Kidney capillary endothelial cell (primary cell): ENCODE data around the gene MCM10.
"Not testable (repeated sequence)": the region's sequence is repeated elsewhere in the genome, so short reads cannot be mapped to it uniquely, and the experiment has no call there.

Experiments
- DNase-seq: peaks from one replicate; pipeline ENCODE4 v3.0.0-alpha.2; 2018; ENCODE audit warnings: low spot score

MCM10 gene

DNA sequence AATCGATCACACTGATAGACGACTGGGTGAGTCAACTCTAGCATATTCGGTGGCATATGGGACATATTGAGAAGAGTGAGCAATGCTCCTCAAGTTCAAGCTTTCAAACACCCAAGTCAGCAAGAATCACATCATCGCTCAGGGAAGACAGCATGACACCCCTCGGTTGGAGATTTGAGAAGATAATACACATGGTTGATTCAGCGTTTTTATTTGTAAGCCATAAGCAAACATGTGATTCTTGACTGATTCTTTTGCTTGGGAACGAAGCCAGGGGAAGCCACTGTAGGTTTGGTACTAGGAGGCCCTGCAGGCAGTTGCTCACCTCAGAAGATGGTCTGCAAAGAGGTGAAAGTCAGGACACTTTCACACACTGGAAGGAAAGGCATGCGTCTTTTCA lies 60.2 kb downstream of the MCM10 start:
- no peak for DNase-seq

DNA sequence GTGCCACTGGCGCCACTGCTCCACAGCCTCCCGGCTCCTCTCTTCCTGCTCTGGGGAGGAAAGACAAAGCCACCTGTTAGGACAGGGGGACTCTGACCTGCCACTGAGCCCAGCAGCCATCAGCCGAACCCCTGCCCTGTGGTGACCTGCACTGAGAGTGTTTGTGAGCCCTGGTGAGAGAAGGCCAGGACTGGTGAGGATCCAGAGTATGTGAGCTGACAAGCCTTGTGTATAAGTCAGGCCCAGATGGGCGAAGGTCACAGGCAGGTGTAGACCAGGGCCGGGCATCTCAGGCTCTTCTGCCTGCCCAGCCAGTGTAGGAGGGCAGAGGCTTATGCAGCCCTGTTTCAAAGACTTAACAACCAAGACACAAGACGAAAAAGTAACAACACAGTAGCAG lies 60.8 kb downstream of the MCM10 start:
- no peak for DNase-seq

GRCh38 chr10:13222566-13222965 lies 61.2 kb downstream of the MCM10 start:
- DNase-seq, result no peak

DNA sequence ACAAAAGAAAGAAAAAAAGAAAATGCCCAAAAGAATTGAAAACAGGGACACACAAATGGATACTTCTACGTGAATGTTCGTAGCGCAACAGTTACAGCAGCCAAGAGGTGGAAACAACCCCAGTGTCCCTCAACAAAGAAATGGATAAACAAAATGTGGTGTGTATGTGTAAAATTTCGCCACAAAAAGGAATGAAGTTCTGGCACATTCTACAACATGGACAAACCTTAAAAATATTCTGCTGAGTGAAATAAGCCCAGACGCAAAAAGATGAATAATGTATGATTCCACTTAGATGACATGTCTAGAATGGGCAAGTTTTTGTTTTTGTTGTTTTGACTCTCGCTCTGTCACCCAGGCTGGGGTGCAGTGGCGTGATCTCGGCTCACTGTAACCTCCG lies 61.9 kb downstream of the MCM10 start:
- DNase-seq, result no peak

- DNase-seq, result no peak
Measured at GRCh38 chr10:13224210-13224995, 63.0 kb downstream of the MCM10 start.

- DNase-seq, result no peak
Measured at GRCh38 chr10:13225601-13226000, 64.2 kb downstream of the MCM10 start.

GRCh38 chr10:13227031-13227430 lies 65.7 kb downstream of the MCM10 start:
- DNase-seq, result no peak

DNA sequence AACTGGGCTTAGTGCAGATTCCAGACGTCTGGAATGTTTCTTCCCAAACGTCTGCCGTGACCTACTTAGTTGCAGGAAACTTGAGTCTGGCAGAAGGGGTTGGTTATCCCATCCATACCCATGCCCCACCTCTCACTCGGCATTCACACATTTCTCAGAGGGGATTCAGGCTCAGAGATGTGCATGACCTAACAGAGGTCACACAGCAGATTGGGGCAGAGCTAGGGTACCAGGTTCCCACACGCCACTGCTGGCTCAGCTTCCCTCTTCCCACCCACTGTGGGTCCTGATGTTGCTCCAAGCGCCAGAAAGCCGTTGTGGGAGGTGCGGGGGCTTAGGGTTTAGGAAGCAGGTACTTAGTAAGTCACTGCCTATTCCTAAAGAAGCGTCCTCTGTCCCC lies 69.8 kb downstream of the MCM10 start:
- no peak for DNase-seq

DNA sequence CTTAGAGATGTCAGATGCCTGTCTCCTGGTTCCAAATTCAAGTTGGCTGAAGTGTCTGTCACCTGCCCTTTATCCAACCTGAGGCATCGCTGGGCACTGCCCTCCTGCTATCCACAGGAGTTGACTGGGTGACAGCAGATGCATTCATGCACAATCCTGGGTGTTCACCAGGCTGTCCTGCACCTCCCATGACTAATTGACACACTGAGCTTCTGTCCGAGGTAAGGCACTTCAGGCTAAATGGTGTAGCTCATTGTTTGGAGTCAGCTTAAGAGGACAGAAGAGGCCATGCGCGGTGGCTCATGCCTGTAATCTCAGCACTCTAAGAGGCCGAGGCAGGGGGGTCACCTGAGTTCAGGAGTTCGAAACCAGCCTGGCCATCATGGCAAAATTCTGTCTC lies 70.5 kb downstream of the MCM10 start:
- no peak for DNase-seq

DNA sequence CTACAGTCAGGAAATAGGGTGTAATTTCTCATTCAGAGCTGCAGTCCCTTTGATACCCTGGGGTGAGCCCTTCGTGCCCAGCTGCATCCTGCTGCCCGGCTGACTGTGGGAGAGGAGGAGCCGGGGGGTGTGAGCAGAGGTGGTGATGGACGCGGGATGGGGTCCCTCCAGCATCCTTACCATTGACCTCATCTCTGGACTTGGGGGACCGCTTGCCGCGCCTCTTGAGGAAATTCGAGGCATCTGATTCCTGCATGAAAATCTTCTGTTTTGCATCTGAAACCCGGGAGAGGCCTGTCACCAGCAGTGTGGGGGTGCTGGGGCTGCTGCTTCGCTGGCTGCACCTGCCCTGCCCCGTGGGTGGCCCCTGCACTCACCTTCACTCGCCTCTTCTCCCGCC lies 72.0 kb downstream of the MCM10 start:
- no peak for DNase-seq

- no peak for DNase-seq
Measured at GRCh38 chr10:13234172-13234571, 72.8 kb downstream of the MCM10 start, which contains the start of gene UCMA. Gene UCMA, minus strand, starts transcription at chr10:13234374. Its CDS starts 116 bp downstream, at chr10:13234258.

GRCh38 chr10:13234736-13235135 lies 73.4 kb downstream of the MCM10 start:
- DNase-seq, result not testable (repeated sequence)

GRCh38 chr10:13236638-13237037 lies 75.3 kb downstream of the MCM10 start:
- no peak for DNase-seq

DNA sequence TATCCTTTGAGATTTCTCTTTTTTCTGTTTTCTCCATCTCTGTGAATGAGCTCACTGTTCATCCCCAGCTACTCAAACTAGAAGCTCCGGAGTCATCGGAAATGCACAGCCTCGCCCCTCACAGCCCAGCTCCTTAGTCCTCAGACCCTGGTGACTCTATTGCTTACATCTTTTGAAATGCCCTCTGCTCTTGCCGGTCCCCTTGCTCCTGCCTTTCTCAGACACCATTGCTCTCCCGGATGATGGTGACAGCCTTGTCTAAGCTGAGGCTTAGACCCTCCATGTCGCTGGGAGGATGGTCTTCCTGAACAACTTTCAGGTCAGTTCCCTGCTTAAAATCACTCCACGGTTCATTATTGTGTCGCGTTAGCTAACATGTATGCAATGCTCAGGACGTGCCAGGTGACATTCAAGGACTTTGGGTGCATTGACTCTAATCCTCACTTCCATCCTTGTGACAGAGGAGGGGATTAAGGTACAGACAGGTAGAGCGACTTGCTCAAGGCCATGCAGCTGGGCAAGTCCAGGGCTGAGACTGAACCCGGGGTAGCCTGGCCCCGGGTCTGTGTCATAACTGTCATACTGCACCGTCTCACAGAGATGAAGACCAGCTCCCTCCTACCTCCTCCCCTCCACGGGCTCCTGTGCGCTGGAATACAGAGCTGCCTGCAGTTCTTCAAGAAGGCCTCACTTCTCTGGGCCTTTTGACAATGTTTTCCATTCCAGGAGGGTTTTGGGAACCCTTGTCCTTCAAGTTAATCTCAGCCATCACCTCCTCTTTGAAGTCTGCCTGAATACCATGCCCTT lies 77.1 kb downstream of the MCM10 start:
- no peak for DNase-seq

GRCh38 chr10:13239923-13240322 lies 78.6 kb downstream of the MCM10 start:
- no peak for DNase-seq

DNA sequence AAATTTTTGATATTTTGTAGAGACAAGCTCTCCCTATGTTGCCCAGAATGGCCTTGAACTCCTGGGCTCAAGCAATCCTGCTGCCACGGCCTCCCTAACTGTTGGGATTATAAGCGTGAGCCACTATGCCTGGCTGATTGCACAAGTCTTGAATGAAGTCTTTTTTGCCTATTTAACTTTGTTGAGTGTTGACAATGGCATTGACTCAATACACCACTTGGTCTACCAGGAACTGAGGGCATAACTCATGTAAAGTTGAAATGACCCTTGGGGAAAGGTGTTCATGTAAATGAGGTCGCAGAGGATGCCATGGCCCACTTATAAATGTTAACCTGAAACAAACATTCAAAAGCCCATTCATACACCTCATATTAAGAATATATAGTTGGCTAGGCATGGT lies 80.3 kb downstream of the MCM10 start:
- no peak for DNase-seq

- not testable (repeated sequence) for DNase-seq
Measured at GRCh38 chr10:13242260-13242659, 80.9 kb downstream of the MCM10 start.

DNA sequence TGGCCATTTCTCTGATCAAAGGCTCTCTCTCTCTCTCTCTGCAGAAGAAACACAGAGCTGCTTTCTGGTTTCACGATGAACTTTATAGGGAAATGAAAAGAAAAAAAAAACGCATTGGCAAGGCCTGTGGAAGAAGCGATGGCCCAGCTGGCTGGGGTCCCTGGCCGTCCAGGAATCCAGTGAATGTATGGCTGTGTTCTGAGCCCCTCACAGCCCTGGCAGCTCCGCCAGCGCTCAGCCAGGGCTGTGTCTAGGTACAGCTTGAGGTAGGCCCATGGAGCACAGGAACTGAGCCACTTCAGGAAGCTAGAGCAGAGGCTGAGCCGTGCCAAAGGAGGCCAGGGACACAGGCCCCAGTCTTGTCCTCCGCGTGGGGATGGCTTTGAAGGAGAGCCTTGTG lies 85.9 kb downstream of the MCM10 start:
- DNase-seq, result no peak

DNA sequence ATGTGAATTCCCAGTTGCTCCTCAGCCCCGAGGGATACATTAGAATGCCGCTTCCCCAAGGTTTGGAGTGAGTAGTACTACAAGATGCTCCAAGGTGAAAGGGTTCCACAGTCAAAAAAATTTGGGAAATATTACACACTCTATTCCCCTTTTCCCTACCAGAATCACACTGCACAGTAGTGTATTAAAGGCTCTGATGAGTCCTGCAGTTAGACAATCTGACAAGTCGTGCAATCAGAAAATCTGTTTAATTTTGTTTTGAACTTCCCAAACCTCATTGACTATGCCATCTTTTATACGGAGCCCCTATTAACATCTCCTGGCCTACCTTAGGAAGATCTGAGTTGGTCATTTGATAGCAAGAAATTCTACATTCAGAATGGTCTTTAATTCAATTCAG lies 86.4 kb downstream of the MCM10 start:
- DNase-seq, result no peak

DNA sequence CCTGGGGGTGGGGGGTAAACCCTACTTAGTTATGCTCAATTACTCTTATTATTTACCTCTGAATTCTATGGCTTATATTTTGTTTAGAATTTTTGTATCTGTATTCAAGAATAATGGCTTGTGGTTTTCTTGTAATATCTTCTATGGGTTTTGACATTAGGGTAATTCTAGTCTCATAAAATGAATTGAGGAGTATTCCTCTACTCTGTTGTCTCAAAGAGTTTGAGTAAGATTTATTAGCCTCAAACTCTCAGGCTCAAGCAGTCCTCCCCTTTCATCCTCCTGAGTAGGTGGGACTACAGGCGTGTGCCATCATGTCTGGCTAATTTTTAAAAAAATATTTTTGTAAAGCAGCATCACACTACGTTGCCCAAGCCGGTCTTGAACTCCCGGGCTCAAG lies 92.4 kb downstream of the MCM10 start:
- DNase-seq, result no peak

DNA sequence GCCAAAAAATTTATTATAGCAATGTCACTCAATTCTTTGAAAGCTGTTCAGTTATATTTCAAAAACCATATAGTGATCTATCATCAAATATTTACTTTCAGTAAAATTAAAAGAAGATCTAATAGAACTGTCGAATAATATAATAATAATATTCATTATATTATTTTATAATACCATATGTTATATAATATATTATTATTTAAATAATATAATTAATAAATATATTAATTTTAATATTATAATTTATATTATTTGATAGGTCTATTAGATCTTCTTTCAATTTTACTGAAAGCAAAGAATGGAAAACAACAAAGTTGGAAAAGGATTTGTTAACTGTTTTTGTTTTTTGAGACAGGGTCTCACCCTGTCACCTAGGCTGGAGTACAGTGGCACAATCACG lies 95.3 kb downstream of the MCM10 start:
- DNase-seq, result no peak

GRCh38 chr10:13257621-13258140 lies 96.3 kb downstream of the MCM10 start:
- DNase-seq, result no peak
